Activated gamma-delta T cell treated with Interleukin-2 at 50 U/mL for 16 hours (primary cell): ENCODE data around the gene COL4A2.

Experiments used
- DNase-seq: peaks from one replicate; pipeline ENCODE4 v3.0.0-alpha.2; 2020

COL4A2 gene

GRCh38 chr13:110341445-110342244 lies 34.6 kb downstream of the COL4A2 start:
- DNase-seq: no peak

GRCh38 chr13:110342474-110342873 lies 35.4 kb downstream of the COL4A2 start:
- DNase-seq: no peak

- no peak for DNase-seq
Observed at GRCh38 chr13:110343241-110343865, 36.3 kb downstream of the COL4A2 start.

GRCh38 chr13:110344320-110344719 lies 37.2 kb downstream of the COL4A2 start:
- no peak for DNase-seq

- DNase-seq: no peak
Observed at GRCh38 chr13:110345266-110345665, 38.2 kb downstream of the COL4A2 start.

GRCh38 chr13:110345701-110346100 lies 38.6 kb downstream of the COL4A2 start:
- DNase-seq: no peak

- no peak for DNase-seq
Observed at GRCh38 chr13:110346661-110347067, 39.6 kb downstream of the COL4A2 start.

- DNase-seq: no peak
Observed at GRCh38 chr13:110347088-110347487, 40.0 kb downstream of the COL4A2 start.

- DNase-seq: no peak
Observed at GRCh38 chr13:110347535-110348308, 40.6 kb downstream of the COL4A2 start.

GRCh38 chr13:110348309-110349105 lies 41.4 kb downstream of the COL4A2 start:
- DNase-seq: no peak

- DNase-seq: no peak
Observed at GRCh38 chr13:110349239-110349638, 42.2 kb downstream of the COL4A2 start.

GRCh38 chr13:110350049-110350448 lies 43.0 kb downstream of the COL4A2 start:
- no peak for DNase-seq

GRCh38 chr13:110350509-110350908 lies 43.4 kb downstream of the COL4A2 start:
- DNase-seq: no peak

GRCh38 chr13:110351636-110352420 lies 44.7 kb downstream of the COL4A2 start:
- DNase-seq: no peak

GRCh38 chr13:110352735-110353134 lies 45.7 kb downstream of the COL4A2 start:
- DNase-seq: no peak

- DNase-seq: no peak
Observed at GRCh38 chr13:110353339-110353977, 46.4 kb downstream of the COL4A2 start.

GRCh38 chr13:110354123-110354627 lies 47.1 kb downstream of the COL4A2 start:
- DNase-seq: no peak

- DNase-seq: no peak
Observed at GRCh38 chr13:110354715-110355473, 47.8 kb downstream of the COL4A2 start.

GRCh38 chr13:110356362-110356761 lies 49.3 kb downstream of the COL4A2 start:
- no peak for DNase-seq

- DNase-seq: no peak
Observed at GRCh38 chr13:110358381-110358780, 51.3 kb downstream of the COL4A2 start.
